K562 (cell line): Measurements from ENCODE around the gene WASHC4. TPM values are rescaled to one million over a fixed set of nuclear protein-coding genes. Genes with fewer than 3 reads are reported as not detected.
A peak's percentile ranks its signal among the peaks of the same experiment; 100 is the strongest.

Experiments used
- MGA ChIP-seq: fragments of 450-650 bp; IDR thresholded peaks from 2 replicates; pipeline ENCODE4 v1.6.1; 2016; ENCODE audit warnings: mild to moderate bottlenecking, moderate library complexity
- MNT ChIP-seq, 2 experiments: fragments of 450-650 bp; conservative IDR thresholded peaks; 2 replicates each; pipeline ENCODE4 v1.6.1; 2017; ENCODE audit warnings: mild to moderate bottlenecking in 2 of 2, moderate library complexity in 2 of 2
- MTA2 ChIP-seq: fragments of 450-650 bp; IDR thresholded peaks from 2 replicates; pipeline ENCODE4 v1.6.1; 2016; ENCODE audit warnings: low read depth
- POLR2H ChIP-seq: IDR thresholded peaks from 2 replicates; pipeline ENCODE4 v1.6.1; 2016; ENCODE audit warnings: missing genetic modification characterization, low read depth, mild to moderate bottlenecking, control low read depth, missing compliant biosample characterization, moderate library complexity
- RREB1 ChIP-seq: fragments of 250-450 bp; sonication (Bioruptor Pico); IDR thresholded peaks from 2 replicates; pipeline ENCODE4 v1.4.0; 2020
- ZNF740 ChIP-seq, 3 experiments: fragments of 200-800 bp in 1 of 3; sonication (Bioruptor generic) in 1 of 3; sonication (generic) in 1 of 3; formaldehyde crosslinking in 1 of 3; IDR thresholded peaks; 2 replicates each; pipeline versions ENCODE4 v1.6.1 to v1.8.0; 2016 to 2022; ENCODE audit warnings: mild to moderate bottlenecking in 2 of 3, missing compliant biosample characterization in 2 of 3, missing genetic modification characterization in 2 of 3, missing genetic modification reagents in 1 of 3
- polyA plus RNA-seq, 8 experiments: library from polyadenylated mRNA; depleted of rRNA in 4 of 8; stranded (reverse) in 5 of 8; unstranded in 3 of 8; fragments of >200 nt; fragmentation: Nextera tagmentation in 2 of 8; fragmentation: Illumina TruSeq in 1 of 8; extraction: Ambion mirVana in 2 of 8; extraction: Trizol in 1 of 8; gene quantifications; 2 replicates each; pipeline versions ENCODE4 v1.2.1 to v1.2.3, GENCODE V29; 2011 to 2014; ENCODE audit warnings: inconsistent platforms in 1 of 8, missing spikeins in 1 of 8
- total RNA-seq, 7 experiments: library from RNA; depleted of rRNA in 6 of 7; stranded (reverse); fragments of >200 nt in 6 of 7; fragmentation: Illumina TruSeq in 2 of 7; extraction: Trizol in 2 of 7; gene quantifications; 2 replicates each; pipeline versions ENCODE4 v1.2.1 to v1.2.3, GENCODE V29; 2011 to 2021; ENCODE audit warnings: low replicate concordance in 1 of 7

Gene WASHC4
- total and polyA plus RNA-seq, 9 of the 15 experiments (the other 6 are each of a cell fraction or from before 2014, with no cell fraction given) = 12.5 to 38.5 (median 21.3) TPM

- TF ChIP-seq MGA (peak; percentile 46), RREB1 (CRISPR knock-in tag) (no peak), MNT (conservative IDR thresholded peaks at IDR 0.05) (0 out of 4 replicates have a peak, but pooled peaks of 1 of the 2 experiments have one; percentile 22), ZNF740 (CRISPR knock-in tag; IDR thresholded peaks at IDR 0.05) (no peak), ZNF740 (tag; IDR thresholded peaks at IDR 0.05) (0 out of 4 replicates have a peak, but pooled peaks of 1 of the 2 experiments have one; percentile 27), MTA2 (no peak), POLR2H (tag) (no peak)
Observed at GRCh38 chr12:105083031-105083430, 24.5 kb upstream of the WASHC4 start (continued).
